Suprapubic skin (tissue), 4 donors: Measurements from ENCODE around the gene HCRTR2.

ENCODE experiments used
- POLR2A ChIP-seq, 2 donors: fragments of 450-650 bp; IDR thresholded peaks; one replicate each; pipeline ENCODE4 v1.6.1; 2017; ENCODE audit warnings: antibody characterized with exemption in 2 of 2, mild to moderate bottlenecking in 2 of 2, moderate library complexity in 2 of 2
- POLR2AphosphoS5 ChIP-seq, 3 donors: sonication (generic); formaldehyde crosslinking; IDR thresholded peaks; one replicate each; pipeline ENCODE4 v1.6.1; 2017; ENCODE audit warnings: antibody characterized with exemption in 3 of 3
- TF ChIP-seq, protein P1 (sequence below), 2 donors: fragments of 200-600 bp in 1 of 2; fragments of 450-650 bp in 1 of 2; sonication (generic) in 1 of 2; IDR thresholded peaks; one replicate each; pipeline ENCODE4 v1.5.1; 2016 to 2019; ENCODE audit warnings: antibody characterized with exemption in 2 of 2, mild to moderate bottlenecking in 1 of 2, moderate library complexity in 1 of 2

DNA sequence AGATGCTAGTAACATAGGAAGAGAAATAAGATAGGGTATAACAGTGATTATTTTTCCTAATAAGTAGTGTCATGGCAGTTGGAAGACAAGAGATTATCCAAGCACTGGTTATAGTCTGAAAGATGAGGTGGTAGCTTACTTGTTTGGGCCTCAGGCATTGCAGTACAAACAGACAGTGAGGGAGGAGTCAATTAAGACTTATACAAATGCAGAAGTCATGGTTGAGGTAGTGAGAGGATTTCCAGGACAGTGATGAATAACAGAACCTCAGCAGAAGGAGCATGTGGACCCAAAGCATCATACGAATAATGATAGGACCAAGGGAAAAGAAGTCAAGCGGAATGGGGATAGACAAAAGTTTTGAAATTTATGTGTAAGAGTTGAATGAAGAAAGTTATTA, 53.5 kb downstream of the HCRTR2 start:
- TF ChIP-seq, protein P1, sequence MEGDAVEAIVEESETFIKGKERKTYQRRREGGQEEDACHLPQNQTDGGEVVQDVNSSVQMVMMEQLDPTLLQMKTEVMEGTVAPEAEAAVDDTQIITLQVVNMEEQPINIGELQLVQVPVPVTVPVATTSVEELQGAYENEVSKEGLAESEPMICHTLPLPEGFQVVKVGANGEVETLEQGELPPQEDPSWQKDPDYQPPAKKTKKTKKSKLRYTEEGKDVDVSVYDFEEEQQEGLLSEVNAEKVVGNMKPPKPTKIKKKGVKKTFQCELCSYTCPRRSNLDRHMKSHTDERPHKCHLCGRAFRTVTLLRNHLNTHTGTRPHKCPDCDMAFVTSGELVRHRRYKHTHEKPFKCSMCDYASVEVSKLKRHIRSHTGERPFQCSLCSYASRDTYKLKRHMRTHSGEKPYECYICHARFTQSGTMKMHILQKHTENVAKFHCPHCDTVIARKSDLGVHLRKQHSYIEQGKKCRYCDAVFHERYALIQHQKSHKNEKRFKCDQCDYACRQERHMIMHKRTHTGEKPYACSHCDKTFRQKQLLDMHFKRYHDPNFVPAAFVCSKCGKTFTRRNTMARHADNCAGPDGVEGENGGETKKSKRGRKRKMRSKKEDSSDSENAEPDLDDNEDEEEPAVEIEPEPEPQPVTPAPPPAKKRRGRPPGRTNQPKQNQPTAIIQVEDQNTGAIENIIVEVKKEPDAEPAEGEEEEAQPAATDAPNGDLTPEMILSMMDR (IDR thresholded peaks at IDR 0.05), result no peak
- TF ChIP-seq POLR2AphosphoS5 (IDR thresholded peaks at IDR 0.05), result no peak
- TF ChIP-seq POLR2A (IDR thresholded peaks at IDR 0.05), result no peak
